GM23248 (cell line): ENCODE data around the gene CDH4.

Experiments
- EZH2 ChIP-seq: fragments of 200-600 bp; sonication (generic); IDR thresholded peaks from 2 replicates; pipeline ENCODE4 v1.6.1; 2018; ENCODE audit warnings: antibody characterized with exemption, mild to moderate bottlenecking; ENCODE audit not compliant: insufficient read depth, poor library complexity, severe bottlenecking
- EZH2phosphoT487 ChIP-seq: fragments of 200-600 bp; sonication (generic); IDR thresholded peaks from 2 replicates; pipeline ENCODE4 v1.6.1; 2018; ENCODE audit warnings: antibody characterized with exemption, moderate library complexity, mild to moderate bottlenecking, low read depth; ENCODE audit not compliant: insufficient read depth

DNA sequence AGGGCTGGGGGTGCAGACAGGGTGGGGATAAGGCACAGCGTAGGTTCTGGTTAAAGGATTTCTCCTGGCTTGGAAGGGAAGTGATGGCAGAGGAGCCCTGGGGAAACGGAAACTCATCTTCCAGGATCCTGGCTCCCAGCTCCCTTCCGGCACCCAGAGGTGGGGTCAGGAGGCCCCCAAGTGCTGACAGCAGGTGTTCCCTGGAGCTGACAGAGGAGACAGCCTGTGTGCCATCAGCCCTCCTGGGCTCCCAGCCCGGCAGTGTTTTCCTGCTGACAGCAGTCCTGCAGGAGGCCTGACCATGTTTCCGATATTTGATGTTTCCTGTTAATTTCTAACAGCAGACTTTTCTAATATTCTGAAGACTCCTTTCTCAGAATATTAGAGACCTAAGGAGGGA lies 536.3 kb downstream of the CDH4 start:
- no peak for TF ChIP-seq EZH2phosphoT487
- no peak for TF ChIP-seq EZH2
